A673 (cell line): ENCODE data around the gene DLG4. TPM values are rescaled to one million over a fixed set of nuclear protein-coding genes. Genes with fewer than 3 reads are reported as not detected.

Experiments used
- BruUV-seq: library from RNA; stranded (reverse); fragments of 400-500 nt; replicated peaks from 2 replicates; lab custom pipeline; 2021; lab: Mats Ljungman, UMichigan
- CTCF ChIA-PET: fragments of 300-600 bp; sonication (Branson Sonifier 250); formaldehyde crosslinking; loops from one replicate; lab custom pipeline; 2022; ENCODE audit warnings: antibody characterized with exemption; lab: Charles Lee
- POLR2A ChIA-PET: fragments of 300-600 bp; sonication (Branson Sonifier 250); formaldehyde crosslinking; loops from one replicate; lab custom pipeline; 2022; ENCODE audit warnings: antibody characterized with exemption; ENCODE audit not compliant: low non-redundant PET; lab: Charles Lee
- DNase-seq: peaks from one replicate; pipeline ENCODE4 v3.0.0-alpha.2; 2015; ENCODE audit warnings: low spot score
- H3K27ac ChIP-seq: fragments of 200-600 bp; sonication (generic); 2 replicates; pipeline ENCODE4 v1.5.1; 2016; ENCODE audit warnings: mixed run types, low read depth, mild to moderate bottlenecking, mixed read lengths, antibody characterized with exemption, low read length; ENCODE audit not compliant: poor library complexity, severe bottlenecking
- H3K27me3 ChIP-seq: fragments of 200-600 bp; sonication (generic); replicated peaks from 2 replicates; pipeline ENCODE4 v1.6.1; 2017; ENCODE audit warnings: mixed run types, low read depth, mild to moderate bottlenecking, mixed read lengths, antibody characterized with exemption, low read length; ENCODE audit not compliant: insufficient read depth, poor library complexity
- H3K36me3 ChIP-seq: fragments of 200-600 bp; sonication (generic); 2 replicates; pipeline ENCODE4 v1.6.1; 2016; ENCODE audit warnings: mixed run types, mild to moderate bottlenecking, mixed read lengths, antibody characterized with exemption, low read length; ENCODE audit not compliant: insufficient read depth, poor library complexity, severe bottlenecking
- H3K4me1 ChIP-seq: fragments of 200-600 bp; sonication (generic); 2 replicates; pipeline ENCODE4 v1.6.1; 2017; ENCODE audit warnings: mixed run types, mild to moderate bottlenecking, mixed read lengths, antibody characterized with exemption, low read length; ENCODE audit not compliant: insufficient read depth, poor library complexity, severe bottlenecking
- H3K4me3 ChIP-seq: fragments of 200-600 bp; sonication (generic); 2 replicates; pipeline ENCODE4 v1.5.1; 2016; ENCODE audit warnings: low read depth, mixed run types, mild to moderate bottlenecking, mixed read lengths, low read length; ENCODE audit not compliant: poor library complexity, severe bottlenecking
- H3K9me3 ChIP-seq: fragments of 200-600 bp; sonication (generic); 2 replicates; pipeline ENCODE4 v1.6.1; 2016; ENCODE audit warnings: mixed run types, low read depth, mild to moderate bottlenecking, mixed read lengths, antibody characterized with exemption, low read length; ENCODE audit not compliant: poor library complexity, severe bottlenecking
- EZH2 ChIP-seq: fragments of 200-600 bp; sonication (generic); IDR thresholded peaks from 2 replicates; pipeline ENCODE4 v1.6.1; 2017; ENCODE audit warnings: borderline replicate concordance, low read depth, mild to moderate bottlenecking, mixed read lengths, antibody characterized with exemption, low read length; ENCODE audit not compliant: poor library complexity, severe bottlenecking
- intact Hi-C: fragments of 100-400 bp; cut with micrococcal nuclease; formaldehyde crosslinking; loops from one replicate; pipeline ENCODE4 v1.10.0; 2022; ENCODE audit not compliant: unreplicated experiment
- total RNA-seq: library from RNA; stranded (reverse); gene quantifications from 2 replicates; pipeline ENCODE4 v1.2.3, GENCODE V29; 2021
- TF ChIP-seq, protein P1 (sequence below): fragments of 300-800, 200-600 bp; sonication (generic); conservative IDR thresholded peaks from 2 replicates; pipeline ENCODE4 v1.5.1; 2017; ENCODE audit warnings: low read depth, mild to moderate bottlenecking, antibody characterized with exemption, low read length, moderate library complexity, mixed read lengths

DLG4 gene
- total RNA-seq, 1 experiment from 2014 or later: 74.7 TPM

DNA sequence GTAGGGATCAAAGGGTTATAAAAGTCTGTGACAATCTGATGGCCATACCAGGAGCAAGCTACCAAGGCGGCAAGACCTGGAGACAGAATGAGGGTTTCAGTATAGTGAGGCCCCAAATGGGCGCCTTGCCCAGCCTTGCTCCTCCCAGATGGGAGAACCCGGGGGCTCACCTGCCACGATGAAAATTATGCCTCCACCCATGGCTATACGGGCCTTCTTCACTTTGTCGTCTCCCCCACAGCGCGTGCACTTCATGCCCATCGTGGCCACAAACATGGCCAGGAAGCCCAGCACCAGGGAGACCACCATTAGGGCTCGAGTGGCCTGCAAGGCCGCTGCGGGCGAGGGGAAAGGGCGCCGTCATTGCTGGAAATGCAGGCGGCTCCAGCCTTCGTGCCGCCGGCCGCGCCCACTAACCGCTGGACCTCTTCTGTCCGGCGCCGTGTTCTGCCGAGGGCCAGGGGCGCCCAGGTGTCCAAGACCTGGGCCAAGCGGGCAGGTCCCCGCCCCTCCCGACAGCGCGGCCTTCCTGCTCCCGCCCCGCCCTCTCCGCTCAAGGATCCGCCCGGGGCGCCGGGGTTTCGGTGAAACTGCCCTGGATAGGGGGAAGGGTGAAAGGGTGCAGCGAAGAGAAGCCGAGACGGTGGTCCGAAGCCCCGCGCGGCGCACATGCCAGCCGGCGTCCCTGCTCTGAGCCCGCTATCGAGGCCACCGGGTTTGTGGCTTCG, 41.2 kb upstream of the DLG4 start:
- Histone ChIP-seq H3K27ac (no peak overlapping the region), H3K27me3 (no peaks in the 10 kb centered on the region), H3K36me3 (peaks cover 9% of the 10 kb centered on the region), H3K4me1 (peaks cover 16% of the 10 kb centered on the region), H3K4me3 (no peak overlapping the region), H3K9me3 (no peaks in the 10 kb centered on the region)
- ChIA-PET CTCF (no interaction called here), POLR2A (no interaction called here)
- TF ChIP-seq, protein P1, sequence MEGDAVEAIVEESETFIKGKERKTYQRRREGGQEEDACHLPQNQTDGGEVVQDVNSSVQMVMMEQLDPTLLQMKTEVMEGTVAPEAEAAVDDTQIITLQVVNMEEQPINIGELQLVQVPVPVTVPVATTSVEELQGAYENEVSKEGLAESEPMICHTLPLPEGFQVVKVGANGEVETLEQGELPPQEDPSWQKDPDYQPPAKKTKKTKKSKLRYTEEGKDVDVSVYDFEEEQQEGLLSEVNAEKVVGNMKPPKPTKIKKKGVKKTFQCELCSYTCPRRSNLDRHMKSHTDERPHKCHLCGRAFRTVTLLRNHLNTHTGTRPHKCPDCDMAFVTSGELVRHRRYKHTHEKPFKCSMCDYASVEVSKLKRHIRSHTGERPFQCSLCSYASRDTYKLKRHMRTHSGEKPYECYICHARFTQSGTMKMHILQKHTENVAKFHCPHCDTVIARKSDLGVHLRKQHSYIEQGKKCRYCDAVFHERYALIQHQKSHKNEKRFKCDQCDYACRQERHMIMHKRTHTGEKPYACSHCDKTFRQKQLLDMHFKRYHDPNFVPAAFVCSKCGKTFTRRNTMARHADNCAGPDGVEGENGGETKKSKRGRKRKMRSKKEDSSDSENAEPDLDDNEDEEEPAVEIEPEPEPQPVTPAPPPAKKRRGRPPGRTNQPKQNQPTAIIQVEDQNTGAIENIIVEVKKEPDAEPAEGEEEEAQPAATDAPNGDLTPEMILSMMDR: no peak
- no peak for TF ChIP-seq EZH2
- intact Hi-C loops: no loop called here
- no peak for DNase-seq
- BruUV-seq: no TSS peak

DNA sequence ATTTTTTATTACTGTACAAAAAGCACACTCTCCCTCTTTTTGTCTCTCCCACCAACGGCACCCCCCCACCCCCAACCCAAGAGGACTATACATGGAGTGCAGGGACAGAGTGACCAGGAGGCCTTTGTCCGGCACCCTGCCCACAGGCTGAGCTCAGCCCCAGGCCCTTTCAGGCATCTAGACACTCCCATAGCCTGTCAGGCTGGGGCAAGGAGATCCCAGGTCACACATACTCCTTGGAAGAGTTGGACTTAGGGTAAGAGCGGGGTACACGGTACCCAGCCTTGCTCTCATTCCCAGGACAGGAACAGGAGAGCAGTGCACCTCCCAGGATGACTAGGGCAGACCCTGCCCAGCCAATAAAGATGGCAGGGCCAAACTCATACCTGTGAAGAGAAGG, 40.5 kb upstream of the DLG4 start:
- H3K4me3 ChIP-seq: no peak overlapping the region
- no peak for DNase-seq
- intact Hi-C loops: no loop called here

DNA sequence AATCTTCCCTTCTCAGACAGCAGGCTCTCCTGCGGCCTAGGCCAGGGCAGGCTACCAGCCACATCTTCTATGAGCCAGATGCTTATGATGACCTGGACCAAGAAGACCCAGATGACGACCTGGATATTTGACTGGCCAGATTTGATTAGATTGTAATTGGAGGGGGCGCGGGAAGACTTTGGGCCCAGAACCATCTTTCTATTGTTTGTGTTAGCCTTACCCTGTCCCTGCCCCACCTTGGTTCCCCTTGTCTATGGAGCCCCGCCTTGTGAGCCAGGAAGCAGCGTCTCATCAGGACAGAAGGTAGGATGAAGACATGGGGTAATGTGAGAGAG, 39.9 kb upstream of the DLG4 start:
- no peak overlapping the region for H3K4me3 ChIP-seq
- ChIA-PET CTCF (interaction anchor here (0.6 kb wide), 1 partner anchor 102 kb away, joined by 8 read pairs; no protein-coding TSS in a partner anchor), POLR2A (interaction anchor here (0.5 kb wide), 1 partner anchor 1669 kb away, joined by 9 read pairs; no protein-coding TSS in a partner anchor)
- peaks cover 20% of the 10 kb centered on the region for H3K36me3 ChIP-seq
- H3K4me1 ChIP-seq: peaks cover 16% of the 10 kb centered on the region
- no peak for TF ChIP-seq EZH2
- TF ChIP-seq, protein P1: no peak
- no peak for DNase-seq
- H3K9me3 ChIP-seq: no peaks in the 10 kb centered on the region
- H3K27ac ChIP-seq: peak overlapping the region; percentile 65
- no peaks in the 10 kb centered on the region for H3K27me3 ChIP-seq
- BruUV-seq: no TSS peak
- intact Hi-C loops: no loop called here

More for the DNA sequence above, 40.5 kb upstream of the DLG4 start:
- Histone ChIP-seq H3K27me3 (no peaks in the 10 kb centered on the region), H3K36me3 (peaks cover 14% of the 10 kb centered on the region), H3K4me1 (peaks cover 16% of the 10 kb centered on the region), H3K27ac (no peak overlapping the region), H3K9me3 (no peaks in the 10 kb centered on the region)
- CTCF ChIA-PET: no interaction called here
- TF ChIP-seq EZH2: no peak
- POLR2A ChIA-PET: no interaction called here
- BruUV-seq: no TSS peak
